Chondrocyte (in vitro differentiated cells): Measurements from ENCODE around the gene SMG9. TPM values are rescaled to one million over a fixed set of nuclear protein-coding genes. Genes with fewer than 3 reads are reported as not detected.

Source experiments
- DNase-seq: peaks from one replicate; pipeline ENCODE4 v3.0.0; 2021; ENCODE audit warnings: mixed read lengths, low spot score
- H3K27ac Mint-ChIP-seq: one replicate; pipeline ENCODE4 v1.8.0; 2021; ENCODE audit warnings: mild to moderate bottlenecking, moderate library complexity, mixed read lengths; ENCODE audit not compliant: unreplicated experiment
- H3K27me3 Mint-ChIP-seq: 2 replicates; pipeline ENCODE4 v1.8.0; 2021; ENCODE audit warnings: low read depth, mixed read lengths
- H3K36me3 Mint-ChIP-seq: 2 replicates; pipeline ENCODE4 v1.8.0; 2021; ENCODE audit warnings: low read depth, mixed read lengths
- H3K4me1 Mint-ChIP-seq: 2 replicates; pipeline ENCODE4 v1.8.0; 2021; ENCODE audit warnings: low read depth, mild to moderate bottlenecking, mixed read lengths
- H3K4me3 Mint-ChIP-seq: one replicate; pipeline ENCODE4 v1.8.0; 2021; ENCODE audit warnings: mild to moderate bottlenecking, moderate library complexity, mixed read lengths; ENCODE audit not compliant: unreplicated experiment
- H3K9me3 Mint-ChIP-seq: 2 replicates; pipeline ENCODE4 v1.8.0; 2021; ENCODE audit warnings: low read depth, mixed read lengths
- CTCF ChIP-seq: fragments of 200-600 bp; sonication (generic); IDR thresholded peaks from 2 replicates; pipeline ENCODE4 v1.5.0; 2021; ENCODE audit warnings: antibody characterized with exemption, mild to moderate bottlenecking, moderate library complexity
- total RNA-seq: library from RNA; stranded (reverse); gene quantifications from 3 replicates; pipeline ENCODE4 v1.2.1, GENCODE V29; 2021

Gene SMG9
- total RNA-seq, 1 donor from 2014 or later: 46.9 TPM

DNA sequence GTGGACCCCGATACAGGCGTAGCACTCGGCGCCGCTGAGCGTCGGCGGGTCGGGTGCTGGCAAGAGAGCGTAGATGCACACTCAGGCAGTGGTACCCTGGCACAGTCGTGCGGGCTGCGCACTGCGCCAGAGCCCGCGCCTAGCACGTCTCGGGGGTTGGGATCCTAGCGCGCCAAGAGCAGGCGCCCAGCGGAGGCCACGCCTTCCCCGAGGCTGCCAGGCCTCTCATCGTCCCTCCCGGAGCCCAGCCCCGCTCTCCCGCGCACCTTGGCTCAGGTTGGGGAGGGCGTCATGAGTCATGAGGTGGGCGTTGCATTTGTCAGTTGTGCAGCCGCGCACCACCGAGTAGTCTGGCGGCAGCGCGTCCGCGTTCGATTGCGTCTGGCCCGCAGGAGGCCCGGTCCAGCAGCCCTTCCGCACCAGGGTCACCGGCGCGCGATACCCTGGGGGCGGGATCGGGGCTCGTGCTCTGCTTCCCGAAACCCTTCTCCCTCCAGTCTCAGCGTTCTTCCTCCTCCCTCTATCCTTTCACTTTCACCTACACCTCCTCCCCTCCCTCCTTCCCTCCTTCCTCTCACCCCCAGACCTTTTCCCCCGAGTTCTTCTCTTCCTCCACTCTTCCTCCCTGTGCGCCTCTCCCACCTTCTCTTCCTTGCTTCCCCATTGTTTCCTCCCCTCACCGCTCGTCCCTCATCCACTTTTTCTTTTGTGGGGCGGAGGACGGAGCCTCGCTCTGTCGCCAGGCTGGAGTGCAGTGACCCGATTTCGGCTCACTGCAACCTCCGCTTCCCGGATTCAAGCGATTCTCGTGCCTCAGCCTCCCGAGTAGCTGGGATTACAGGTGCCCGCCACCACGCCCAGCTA is 44.0 kb upstream of the SMG9 start:
- no peak for TF ChIP-seq CTCF
- DNase-seq: no peak
- H3K36me3 Mint-ChIP-seq: peaks cover 3% of the 10 kb centered on the region
- H3K27ac Mint-ChIP-seq: no peak overlapping the region
- H3K4me1 Mint-ChIP-seq: peaks cover 9% of the 10 kb centered on the region
- H3K9me3 Mint-ChIP-seq: peaks cover 8% of the 10 kb centered on the region
- H3K27me3 Mint-ChIP-seq: peaks cover 46% of the 10 kb centered on the region
- H3K4me3 Mint-ChIP-seq: peak overlapping the region; percentile 63

- Mint-ChIP-seq H3K9me3 (peaks cover 8% of the 10 kb centered on the region), H3K4me3 (peak overlapping the region; percentile 63), H3K27me3 (peaks cover 51% of the 10 kb centered on the region), H3K36me3 (peaks cover 3% of the 10 kb centered on the region), H3K4me1 (peaks cover 9% of the 10 kb centered on the region), H3K27ac (no peak overlapping the region)
- DNase-seq: no peak
- TF ChIP-seq CTCF: no peak
Measured at GRCh38 chr19:43798026-43798545, 43.3 kb upstream of the SMG9 start.

GRCh38 chr19:43797556-43797955 is 42.8 kb upstream of the SMG9 start:
- no peak for TF ChIP-seq CTCF
- H3K4me1 Mint-ChIP-seq: peaks cover 9% of the 10 kb centered on the region
- no peak overlapping the region for H3K27ac Mint-ChIP-seq
- peaks cover 3% of the 10 kb centered on the region for H3K36me3 Mint-ChIP-seq
- peaks cover 8% of the 10 kb centered on the region for H3K9me3 Mint-ChIP-seq
- no peak for DNase-seq
- H3K27me3 Mint-ChIP-seq: peaks cover 46% of the 10 kb centered on the region
- peak overlapping the region; percentile 4 for H3K4me3 Mint-ChIP-seq

DNA sequence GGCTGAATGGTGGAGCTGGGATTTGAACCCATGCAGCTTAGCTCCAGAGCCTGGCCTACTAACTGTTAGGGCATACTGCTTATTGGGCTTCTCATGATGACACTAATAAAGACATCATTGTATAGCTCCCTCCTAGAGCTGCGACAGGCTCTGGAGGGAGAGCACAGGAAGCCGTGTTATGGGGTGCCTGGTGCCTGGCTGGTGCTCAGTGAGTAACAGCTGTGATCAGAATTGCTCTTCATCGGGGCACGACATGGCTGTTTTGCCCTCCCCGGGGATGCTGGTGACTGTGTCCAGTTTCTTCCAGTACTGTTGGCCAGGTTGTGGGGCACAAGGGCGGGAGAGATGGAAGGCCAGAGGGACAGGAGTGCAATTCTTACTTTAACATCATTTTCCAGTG is 42.4 kb upstream of the SMG9 start:
- Mint-ChIP-seq H3K4me3 (peak overlapping the region; percentile 4), H3K27me3 (peaks cover 45% of the 10 kb centered on the region), H3K36me3 (peaks cover 3% of the 10 kb centered on the region), H3K27ac (no peak overlapping the region), H3K4me1 (peaks cover 9% of the 10 kb centered on the region), H3K9me3 (peaks cover 8% of the 10 kb centered on the region)
- no peak for DNase-seq
- no peak for TF ChIP-seq CTCF

GRCh38 chr19:43790587-43790986 is 35.8 kb upstream of the SMG9 start:
- Mint-ChIP-seq H3K27ac (no peak overlapping the region), H3K36me3 (no peaks in the 10 kb centered on the region), H3K4me1 (no peaks in the 10 kb centered on the region), H3K27me3 (peaks cover 23% of the 10 kb centered on the region), H3K4me3 (no peak overlapping the region), H3K9me3 (no peaks in the 10 kb centered on the region)
- no peak for DNase-seq
- no peak for TF ChIP-seq CTCF
